Activated T-helper 17 cell treated with anti-CD3 and anti-CD28 coated beads, Interleukin-2, amount 50 U/mL, for 72 hours (primary cell): Measurements from ENCODE around the gene GRIK5. TPM values are rescaled to one million over a fixed set of nuclear protein-coding genes. Genes with fewer than 3 reads are reported as not detected.

Experiments used
- ATAC-seq: fragments of 150-1000 bp; cut with Tn5 transposase; replicated peaks from 2 replicates; pipeline ENCODE4 v1.10.0; 2021; ENCODE audit warnings: mild to moderate bottlenecking, moderate library complexity
- H3K27ac Mint-ChIP-seq: one replicate; pipeline ENCODE4 v1.8.0; 2022; ENCODE audit warnings: mixed read lengths
- H3K27me3 Mint-ChIP-seq: one replicate; pipeline ENCODE4 v1.8.0; 2022; ENCODE audit warnings: mixed read lengths
- H3K36me3 Mint-ChIP-seq: one replicate; pipeline ENCODE4 v1.8.0; 2022; ENCODE audit warnings: low read depth, mild to moderate bottlenecking, mixed read lengths
- H3K4me1 Mint-ChIP-seq: one replicate; pipeline ENCODE4 v1.8.0; 2022; ENCODE audit warnings: mixed read lengths
- H3K4me3 Mint-ChIP-seq: one replicate; pipeline ENCODE4 v1.8.0; 2022; ENCODE audit warnings: mild to moderate bottlenecking, mixed read lengths
- H3K9me3 Mint-ChIP-seq: one replicate; pipeline ENCODE4 v1.8.0; 2022; ENCODE audit warnings: mixed read lengths
- total RNA-seq, 2 donors: library from RNA; stranded (reverse); gene quantifications; one replicate each; pipeline ENCODE4 v1.2.3, GENCODE V29; 2022

The GRIK5 gene
- total RNA-seq, 2 donors from 2014 or later = 0.37 to 1.7 TPM

DNA sequence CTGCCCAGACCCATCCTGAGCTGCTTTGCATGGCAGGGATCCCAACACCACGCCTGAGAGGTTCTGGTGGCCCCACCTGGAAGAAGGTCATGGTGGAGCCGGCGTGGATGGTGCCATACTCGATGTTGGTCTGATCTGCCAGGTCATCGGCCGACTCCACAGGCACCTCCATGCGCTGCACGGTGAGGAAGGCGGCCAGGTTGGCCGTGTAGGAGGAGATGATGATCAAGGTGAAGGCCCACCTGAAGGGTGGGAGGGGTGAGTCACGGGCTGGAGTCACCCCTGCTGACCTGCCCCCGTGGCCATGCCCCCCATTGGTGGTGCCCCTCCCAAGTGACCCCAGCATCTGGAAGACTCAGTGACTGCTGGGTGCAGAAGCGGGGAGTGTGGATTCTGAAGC lies 63.4 kb downstream of the GRIK5 start:
- Mint-ChIP-seq H3K4me1 (no peaks in the 10 kb centered on the region), H3K36me3 (no peaks in the 10 kb centered on the region), H3K4me3 (no peak overlapping the region), H3K9me3 (no peaks in the 10 kb centered on the region), H3K27ac (no peak overlapping the region), H3K27me3 (peaks cover 23% of the 10 kb centered on the region)
- no peak for ATAC-seq

DNA sequence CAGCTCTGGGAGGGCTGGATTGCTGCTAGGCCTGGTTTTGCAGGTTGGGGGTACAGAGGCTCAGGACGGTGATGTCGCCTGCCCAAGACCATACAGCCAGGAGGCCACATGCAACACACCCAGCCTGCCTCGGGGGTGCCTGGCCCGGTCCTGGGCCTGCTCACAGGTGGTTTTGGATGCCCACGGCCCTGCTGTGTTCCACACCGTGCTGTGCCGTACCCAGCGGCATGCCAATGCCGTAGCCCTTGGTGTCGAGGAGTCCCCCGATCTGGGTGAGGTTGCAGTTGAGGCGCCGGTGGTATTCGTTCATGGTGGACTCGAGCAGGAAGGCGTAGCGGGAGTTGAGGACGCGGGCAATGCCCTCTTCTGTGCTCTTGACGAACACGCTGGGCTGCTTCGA lies 64.5 kb downstream of the GRIK5 start:
- ATAC-seq = no peak
- peaks cover 30% of the 10 kb centered on the region for H3K27me3 Mint-ChIP-seq
- no peak overlapping the region for H3K4me3 Mint-ChIP-seq
- no peaks in the 10 kb centered on the region for H3K4me1 Mint-ChIP-seq
- no peaks in the 10 kb centered on the region for H3K9me3 Mint-ChIP-seq
- H3K36me3 Mint-ChIP-seq = no peaks in the 10 kb centered on the region
- no peak overlapping the region for H3K27ac Mint-ChIP-seq

DNA sequence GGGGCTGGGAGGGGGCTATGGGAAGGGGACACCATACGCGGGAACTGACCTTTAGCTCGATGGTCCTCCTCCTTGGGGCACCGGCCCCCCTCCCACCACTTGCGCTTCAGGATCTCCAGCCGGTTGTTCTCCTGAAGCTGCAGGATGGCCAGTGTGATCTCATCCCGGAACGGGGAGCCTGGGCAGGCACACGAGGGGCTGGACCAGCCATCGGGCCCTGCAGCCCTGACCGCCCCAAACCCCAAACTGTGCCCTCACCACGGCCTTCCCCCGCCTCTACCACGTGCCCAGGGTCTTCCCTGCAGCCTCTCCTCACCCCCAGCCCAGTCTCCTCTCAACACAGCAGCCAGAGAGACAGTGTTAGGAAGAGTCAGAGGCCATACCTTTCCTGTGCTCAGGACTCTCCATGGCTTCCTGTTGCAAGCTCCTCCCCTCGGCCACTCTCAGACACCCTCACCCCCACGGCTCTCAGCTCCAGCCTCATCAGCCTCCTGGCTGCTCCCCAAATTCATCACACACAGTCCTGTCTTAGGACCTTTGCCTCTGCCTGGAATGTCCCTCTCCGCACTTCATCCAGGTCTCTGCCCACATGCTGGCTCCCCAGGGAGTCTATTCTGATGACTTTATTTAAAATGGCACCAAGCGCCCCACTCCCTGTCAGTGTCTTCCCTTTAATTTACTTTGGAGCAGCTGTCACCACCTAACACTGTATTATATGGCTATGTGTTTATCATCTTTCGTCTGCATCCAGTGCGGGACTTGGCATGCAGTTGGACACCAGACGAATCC lies 66.3 kb downstream of the GRIK5 start:
- no peaks in the 10 kb centered on the region for H3K36me3 Mint-ChIP-seq
- ATAC-seq = no peak
- H3K27ac Mint-ChIP-seq = no peak overlapping the region
- no peaks in the 10 kb centered on the region for H3K4me1 Mint-ChIP-seq
- H3K27me3 Mint-ChIP-seq = peaks cover 43% of the 10 kb centered on the region
- H3K9me3 Mint-ChIP-seq = no peaks in the 10 kb centered on the region
- H3K4me3 Mint-ChIP-seq = no peak overlapping the region

GRCh38 chr19:41999878-42000208 lies 70.2 kb downstream of the GRIK5 start:
- Mint-ChIP-seq H3K36me3 (no peaks in the 10 kb centered on the region), H3K4me1 (peaks cover 19% of the 10 kb centered on the region), H3K4me3 (peak overlapping the region; percentile 30), H3K27me3 (peaks cover 69% of the 10 kb centered on the region), H3K9me3 (no peaks in the 10 kb centered on the region), H3K27ac (no peak overlapping the region)
- ATAC-seq = no peak

GRCh38 chr19:41999071-41999877 lies 70.7 kb downstream of the GRIK5 start:
- no peak for ATAC-seq
- Mint-ChIP-seq H3K36me3 (no peaks in the 10 kb centered on the region), H3K4me1 (peaks cover 19% of the 10 kb centered on the region), H3K27me3 (peaks cover 69% of the 10 kb centered on the region), H3K4me3 (peak overlapping the region; percentile 30), H3K9me3 (no peaks in the 10 kb centered on the region), H3K27ac (no peak overlapping the region)

GRCh38 chr19:41998246-41999020 lies 71.6 kb downstream of the GRIK5 start:
- no peaks in the 10 kb centered on the region for H3K36me3 Mint-ChIP-seq
- peaks cover 22% of the 10 kb centered on the region for H3K4me1 Mint-ChIP-seq
- H3K27me3 Mint-ChIP-seq = peaks cover 62% of the 10 kb centered on the region
- no peak overlapping the region for H3K27ac Mint-ChIP-seq
- ATAC-seq = peak; percentile 20
- H3K4me3 Mint-ChIP-seq = peak overlapping the region; percentile 13
- H3K9me3 Mint-ChIP-seq = no peaks in the 10 kb centered on the region

- Mint-ChIP-seq H3K9me3 (no peaks in the 10 kb centered on the region), H3K4me1 (peaks cover 23% of the 10 kb centered on the region), H3K36me3 (no peaks in the 10 kb centered on the region), H3K27me3 (peaks cover 59% of the 10 kb centered on the region), H3K27ac (no peak overlapping the region), H3K4me3 (peak overlapping the region; percentile 13)
- no peak for ATAC-seq
These were observed 72.2 kb downstream of the GRIK5 start for GRCh38 chr19:41997851-41998229.

DNA sequence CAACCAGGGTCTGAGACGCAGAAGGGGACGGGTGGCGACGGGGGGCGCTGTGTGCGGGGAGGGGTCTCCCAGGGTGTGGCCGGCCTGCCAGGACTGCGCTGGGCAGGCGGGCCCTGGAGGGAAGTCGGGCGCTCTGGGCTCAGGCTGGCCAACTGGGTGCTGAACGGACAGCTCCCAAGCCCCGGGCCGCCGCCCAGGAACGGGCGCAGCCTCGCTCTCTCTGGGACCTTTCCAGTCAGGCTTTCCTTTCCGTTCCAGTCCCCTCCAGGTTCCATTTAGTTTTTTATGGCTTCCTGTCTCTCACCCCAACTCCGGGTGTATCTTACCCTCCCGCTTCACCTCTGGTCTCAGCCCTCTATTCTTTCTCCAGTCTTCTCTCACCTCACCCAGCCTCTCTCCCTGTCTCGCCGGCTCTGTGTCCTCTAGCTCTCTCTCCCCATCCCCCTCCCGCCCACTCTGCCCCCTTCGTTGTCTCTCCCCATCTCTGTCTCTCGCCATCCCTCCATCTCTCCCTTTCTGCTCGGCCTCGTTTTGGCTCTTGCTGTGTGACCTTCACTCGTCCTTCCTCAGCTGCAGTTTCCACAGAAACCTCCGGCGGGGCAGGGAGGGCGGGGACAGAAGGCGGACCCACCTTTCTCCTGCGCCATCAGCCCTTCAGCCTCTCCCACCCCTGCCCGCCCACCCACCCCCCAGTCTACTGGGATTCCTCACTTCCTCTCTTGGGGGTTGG lies 72.7 kb downstream of the GRIK5 start:
- H3K36me3 Mint-ChIP-seq = no peaks in the 10 kb centered on the region
- H3K4me1 Mint-ChIP-seq = peaks cover 28% of the 10 kb centered on the region
- H3K27ac Mint-ChIP-seq = no peak overlapping the region
- peak; percentile 39 for ATAC-seq
- H3K27me3 Mint-ChIP-seq = peaks cover 62% of the 10 kb centered on the region
- no peaks in the 10 kb centered on the region for H3K9me3 Mint-ChIP-seq
- H3K4me3 Mint-ChIP-seq = peak overlapping the region; percentile 8

DNA sequence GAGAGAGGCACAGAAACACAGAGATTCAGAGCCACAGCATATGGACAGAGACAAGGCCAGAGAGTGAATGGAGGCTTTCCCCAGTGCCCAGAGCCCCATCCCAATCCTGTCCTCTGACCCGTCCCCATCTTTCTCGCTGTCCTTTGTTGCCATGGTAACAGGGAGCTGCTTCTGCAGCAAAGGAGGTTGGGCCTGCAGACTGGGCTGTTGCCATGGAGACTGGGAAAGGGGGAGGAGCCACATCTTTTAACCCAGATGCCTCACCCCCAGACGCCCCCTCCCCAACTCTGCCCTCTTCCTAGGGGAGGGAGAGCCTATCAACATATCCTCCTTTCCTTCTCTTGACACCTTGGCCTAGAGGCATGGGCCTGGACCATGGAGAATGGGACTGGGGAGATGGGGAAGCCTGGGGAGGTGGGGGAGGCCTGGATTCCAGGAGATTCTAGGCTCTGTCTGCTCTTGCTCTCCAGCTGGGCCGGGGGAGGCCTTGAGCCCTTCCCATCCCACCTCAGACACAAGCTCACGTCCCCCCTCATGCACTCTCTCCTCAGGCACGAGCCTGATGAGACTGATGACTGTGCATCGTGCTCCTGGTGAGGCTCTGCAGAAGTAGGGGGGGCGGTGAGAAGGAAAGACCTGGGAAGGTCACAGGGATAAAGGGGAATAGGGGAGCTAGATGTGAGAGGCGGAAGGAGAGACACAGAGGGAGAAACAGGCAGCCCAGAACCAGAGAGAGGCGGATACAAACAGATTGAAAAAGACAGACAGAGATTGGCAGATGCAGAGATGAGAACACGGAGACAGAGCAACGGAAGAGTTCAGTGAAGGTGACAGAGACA lies 73.8 kb downstream of the GRIK5 start:
- H3K4me1 Mint-ChIP-seq = peaks cover 29% of the 10 kb centered on the region
- no peak for ATAC-seq
- peaks cover 54% of the 10 kb centered on the region for H3K27me3 Mint-ChIP-seq
- H3K36me3 Mint-ChIP-seq = no peaks in the 10 kb centered on the region
- H3K9me3 Mint-ChIP-seq = no peaks in the 10 kb centered on the region
- peak overlapping the region; percentile 8 for H3K4me3 Mint-ChIP-seq
- no peak overlapping the region for H3K27ac Mint-ChIP-seq

DNA sequence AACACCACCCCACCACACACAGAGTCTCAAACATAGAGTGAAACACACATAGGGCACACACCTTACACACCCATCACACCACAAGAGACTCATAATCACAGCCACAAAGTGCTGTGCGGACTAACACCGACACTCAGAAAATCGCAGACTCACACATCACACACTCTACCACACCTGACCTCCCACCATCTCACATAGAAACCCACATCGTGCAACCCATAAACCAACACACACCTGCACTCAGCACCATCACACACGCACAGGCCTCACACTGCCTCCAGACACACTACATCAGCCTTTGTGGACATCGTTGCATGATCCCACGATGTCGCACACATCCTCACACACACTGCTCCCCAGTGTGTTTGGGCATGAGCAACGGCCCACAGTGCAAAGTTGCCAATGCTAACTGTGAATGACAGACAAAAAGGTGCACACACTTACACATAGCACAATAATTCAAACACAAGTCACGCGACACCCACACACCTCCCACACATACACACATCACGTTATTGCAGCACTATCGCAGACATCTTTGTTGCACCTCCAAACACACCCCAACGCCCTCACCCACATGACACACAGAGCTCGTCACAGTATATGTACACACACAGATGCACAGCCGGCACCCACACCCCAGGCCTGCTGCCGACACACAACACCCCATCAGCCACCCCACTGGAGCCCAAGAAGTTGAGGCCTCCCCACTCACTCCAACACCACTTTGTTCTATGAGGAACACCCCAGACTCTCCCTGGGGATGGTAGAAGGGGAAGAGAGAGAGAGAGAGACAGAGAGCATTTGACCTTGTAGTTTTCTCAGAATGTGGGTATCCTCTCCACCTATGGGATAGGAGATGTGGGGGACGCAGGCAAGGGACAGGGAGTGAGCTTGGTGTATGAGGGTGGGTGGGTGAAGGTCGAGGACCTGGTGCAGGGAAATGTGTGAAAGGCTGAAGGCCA lies 74.7 kb downstream of the GRIK5 start:
- Mint-ChIP-seq H3K27ac (no peak overlapping the region), H3K9me3 (no peaks in the 10 kb centered on the region), H3K27me3 (peaks cover 47% of the 10 kb centered on the region), H3K4me1 (peaks cover 29% of the 10 kb centered on the region), H3K36me3 (no peaks in the 10 kb centered on the region), H3K4me3 (peak overlapping the region; percentile 25)
- no peak for ATAC-seq

DNA sequence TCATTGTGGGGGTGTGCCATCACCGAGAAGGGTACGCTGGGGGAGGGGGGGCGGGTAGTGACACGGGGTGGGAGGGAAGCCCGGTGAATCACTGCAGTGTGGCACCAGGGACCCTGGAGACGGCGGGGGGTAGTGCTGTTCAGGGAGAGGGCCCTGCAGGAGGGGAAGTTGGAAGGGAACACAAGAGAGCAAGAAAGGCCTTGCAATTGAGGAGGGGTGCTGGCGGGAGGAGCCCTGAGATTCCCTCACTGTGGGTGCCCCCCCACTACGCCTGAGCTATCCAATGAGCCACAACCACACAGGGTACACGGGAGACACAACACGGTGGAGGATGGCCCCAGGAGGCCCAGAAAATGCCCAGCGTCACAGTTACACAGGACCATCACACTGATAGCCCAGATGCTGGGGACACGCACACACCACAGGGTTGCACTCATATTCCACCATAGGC lies 75.5 kb downstream of the GRIK5 start:
- no peaks in the 10 kb centered on the region for H3K36me3 Mint-ChIP-seq
- no peak for ATAC-seq
- peaks cover 29% of the 10 kb centered on the region for H3K4me1 Mint-ChIP-seq
- H3K27me3 Mint-ChIP-seq = peaks cover 40% of the 10 kb centered on the region
- no peaks in the 10 kb centered on the region for H3K9me3 Mint-ChIP-seq
- peak overlapping the region; percentile 25 for H3K4me3 Mint-ChIP-seq
- no peak overlapping the region for H3K27ac Mint-ChIP-seq

- Mint-ChIP-seq H3K27me3 (peaks cover 36% of the 10 kb centered on the region), H3K9me3 (no peaks in the 10 kb centered on the region), H3K36me3 (no peaks in the 10 kb centered on the region), H3K4me3 (peak within 1 kb of the TSS; percentile 74), H3K4me1 (peaks cover 29% of the 10 kb centered on the region), H3K27ac (peak within 1 kb of the TSS; percentile 53)
- peak; percentile 83 for ATAC-seq
These were observed 76.2 kb downstream of the GRIK5 start, which contains the start of gene ATP1A3 for GRCh38 chr19:41993612-41994483. Gene ATP1A3 (minus strand): TSS chr19:41994230. CDS start chr19:41994076, 154 bp downstream.
